Measurements from ENCODE around the gene LPP. TPM values are rescaled to one million over a fixed set of nuclear protein-coding genes. Genes with fewer than 3 reads are reported as not detected.
A peak's percentile ranks its signal among the peaks of the same experiment; 100 is the strongest.

Gene LPP
- total RNA-seq, 1 experiment from 2014 or later, result 12.6 TPM

DNA sequence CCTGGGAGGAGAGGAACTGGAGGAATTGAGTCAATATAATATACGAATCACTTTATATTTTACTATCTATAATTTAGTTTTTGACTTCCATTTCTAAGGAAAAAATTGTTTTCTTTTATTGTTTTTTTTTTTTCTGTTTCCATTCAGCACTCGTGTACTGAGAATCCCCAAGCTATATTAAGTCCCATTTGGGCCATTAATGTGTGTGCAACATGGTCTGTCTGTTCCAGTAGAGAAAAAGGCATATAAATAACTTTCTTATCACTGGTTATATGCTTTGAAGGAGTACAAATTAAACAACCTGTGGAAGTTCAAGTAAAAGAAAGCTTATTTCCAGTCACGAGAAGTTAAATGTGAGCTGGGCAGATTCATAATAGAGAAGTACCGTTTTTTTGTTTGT lies 518.9 kb downstream of the LPP start:
- in situ Hi-C loops (cut with HindIII; ENCODE audit: low sequenced_read_pairs), result no loop called here
- no peak for DNase-seq (ENCODE audit: low spot score)

DNA sequence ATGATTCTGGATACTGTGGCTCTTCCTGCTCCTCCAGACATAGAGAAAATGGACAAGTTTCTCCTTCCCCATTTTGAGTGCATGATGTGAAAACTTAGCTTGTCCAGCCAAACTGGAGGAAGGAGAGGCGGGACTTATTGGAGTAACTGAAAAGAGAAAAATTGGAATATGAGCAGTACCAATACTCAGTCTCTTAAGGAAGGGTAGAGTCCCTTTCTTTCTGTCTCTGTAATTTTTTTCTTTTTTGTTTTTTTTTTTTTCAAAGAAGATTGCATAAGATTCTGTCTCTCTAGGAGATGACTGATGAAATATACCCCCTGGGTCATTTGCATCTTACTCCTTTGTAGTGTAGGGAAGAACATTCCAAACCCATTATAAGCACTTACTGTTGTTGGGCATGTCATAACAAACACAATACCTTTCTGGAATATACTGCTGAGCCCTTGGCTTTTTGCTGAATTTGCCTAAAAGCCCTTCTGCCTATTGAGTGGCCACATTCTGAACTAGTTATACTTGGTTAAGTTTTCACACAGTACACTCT lies 519.8 kb downstream of the LPP start:
- no peak for DNase-seq (ENCODE audit: low spot score)
- in situ Hi-C loops (cut with HindIII; ENCODE audit: low sequenced_read_pairs), result no loop called here

DNA sequence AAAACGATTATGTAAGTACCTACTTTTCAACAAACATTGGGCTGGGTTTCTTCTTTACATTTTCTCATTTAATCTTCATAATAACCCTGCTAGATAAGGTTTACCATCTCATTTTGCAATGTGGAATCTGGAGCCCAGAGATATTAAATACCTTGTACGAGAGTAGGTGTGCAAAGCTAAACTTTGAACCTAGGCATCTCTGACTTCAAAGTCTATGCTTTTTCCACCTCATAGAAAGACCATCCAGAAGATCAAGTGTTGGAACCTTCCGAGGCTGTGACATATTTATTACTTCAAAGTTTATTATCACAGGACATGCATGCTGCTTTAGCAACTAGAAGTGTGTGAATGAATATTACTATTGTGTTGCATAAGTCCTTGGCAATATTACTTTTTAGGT lies 520.6 kb downstream of the LPP start:
- DNase-seq (ENCODE audit: low spot score), result no peak
- in situ Hi-C loops (cut with HindIII; ENCODE audit: low sequenced_read_pairs), result no loop called here

DNA sequence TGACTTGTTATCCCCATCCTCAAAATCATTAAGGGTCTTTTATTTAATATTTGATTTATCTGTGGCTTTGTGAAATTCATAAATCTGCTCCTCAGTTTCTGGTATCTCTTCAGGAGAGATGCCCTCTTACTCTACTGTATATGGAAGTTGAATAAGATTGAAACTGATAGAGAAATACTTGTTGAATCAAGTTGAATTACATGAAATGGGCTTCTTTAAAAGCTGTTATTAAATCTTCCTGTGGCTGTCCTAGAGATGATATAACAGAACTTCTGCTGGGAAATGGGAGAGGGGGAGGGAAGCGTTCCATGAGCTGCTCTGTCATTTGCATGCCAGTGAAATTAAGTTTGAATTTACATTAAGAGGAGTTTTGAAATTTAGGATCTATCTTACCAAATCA lies 523.4 kb downstream of the LPP start:
- DNase-seq (ENCODE audit: low spot score), result no peak
- in situ Hi-C loops (cut with HindIII; ENCODE audit: low sequenced_read_pairs), result no loop called here

DNA sequence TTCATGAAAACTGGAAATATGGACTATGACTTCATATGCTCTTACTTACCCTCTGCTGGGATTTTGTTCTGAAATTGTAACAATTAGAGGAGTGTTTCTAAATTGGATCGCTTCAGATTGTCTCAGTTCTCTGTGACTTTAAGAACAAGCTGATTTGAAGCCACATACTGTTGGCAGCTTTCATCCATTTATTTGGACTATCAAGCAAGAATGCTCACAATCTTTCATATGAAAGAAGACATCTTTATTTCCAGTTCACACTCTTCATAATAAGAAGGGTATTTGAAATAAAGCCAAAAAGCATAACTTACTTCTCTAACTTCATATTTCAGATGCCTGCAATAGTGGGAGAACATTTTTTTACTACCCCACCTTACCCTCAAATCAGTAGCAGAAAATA lies 526.2 kb downstream of the LPP start:
- in situ Hi-C loops (cut with HindIII; ENCODE audit: low sequenced_read_pairs), result no loop called here
- DNase-seq (ENCODE audit: low spot score), result no peak

DNA sequence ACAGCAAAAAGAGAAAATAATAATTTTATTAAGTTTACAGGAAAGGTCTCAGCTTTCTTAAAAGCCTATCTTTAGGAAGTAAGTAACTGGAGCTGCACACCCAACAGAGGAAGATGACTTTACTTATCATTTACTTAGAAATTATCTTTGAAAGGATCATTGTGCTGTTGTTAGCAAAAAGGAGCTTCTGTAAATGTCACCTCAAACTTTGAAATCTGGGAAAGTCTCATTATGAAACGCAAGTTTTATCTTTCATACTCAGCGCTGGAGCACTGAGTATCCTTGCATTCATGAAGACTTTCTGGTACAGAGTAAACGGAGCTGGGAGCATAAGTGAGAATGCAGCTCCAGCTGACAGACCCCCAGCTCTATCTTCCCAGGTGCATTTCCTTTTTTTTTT lies 526.6 kb downstream of the LPP start:
- in situ Hi-C loops (cut with HindIII; ENCODE audit: low sequenced_read_pairs), result no loop called here
- DNase-seq (ENCODE audit: low spot score), result no peak

DNA sequence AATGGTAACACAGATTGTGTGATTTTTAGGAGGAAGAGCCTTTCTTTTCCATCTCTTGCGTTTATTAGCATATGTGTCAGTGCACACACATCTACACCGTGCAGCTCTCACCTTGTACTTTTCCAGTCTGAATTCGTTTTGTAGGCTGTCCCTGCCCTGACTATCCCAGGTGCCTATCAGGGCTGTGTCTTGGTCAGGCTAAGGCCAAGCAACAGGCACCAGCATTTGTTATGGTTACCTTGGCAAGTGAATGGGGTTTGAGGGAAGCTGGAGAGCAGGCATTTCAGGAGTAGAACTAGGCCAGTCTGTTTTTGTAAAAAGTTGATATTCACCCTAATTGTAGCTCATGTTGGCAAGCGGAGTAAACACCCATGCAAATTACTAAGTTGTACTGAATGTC lies 528.4 kb downstream of the LPP start:
- in situ Hi-C loops (cut with HindIII; ENCODE audit: low sequenced_read_pairs), result no loop called here
- DNase-seq (ENCODE audit: low spot score), result peak; percentile 30

DNA sequence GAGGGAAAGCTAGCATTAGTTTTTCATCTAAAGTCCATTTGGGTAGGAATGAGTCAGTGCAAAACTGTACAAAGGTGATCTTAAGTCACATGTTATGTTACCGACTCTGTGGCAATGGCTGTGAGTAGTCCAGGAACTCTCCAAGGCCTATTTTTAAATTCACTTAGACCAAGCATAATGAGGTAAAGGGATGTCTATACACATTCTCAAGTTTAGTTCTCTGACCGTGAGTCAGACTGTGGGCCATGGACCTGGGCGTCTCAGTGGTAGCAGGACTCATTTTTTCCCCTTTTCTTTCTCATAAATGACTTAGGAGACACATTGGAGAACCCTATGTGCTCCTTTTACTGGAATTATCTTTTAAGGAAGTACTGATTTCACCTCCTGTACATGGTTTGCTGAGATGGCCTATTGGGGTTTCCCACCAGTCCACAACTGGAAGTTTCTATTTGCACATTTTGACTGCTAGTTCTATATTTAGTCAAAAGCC lies 529.1 kb downstream of the LPP start:
- in situ Hi-C loops (cut with HindIII; ENCODE audit: low sequenced_read_pairs), result no loop called here
- no peak for DNase-seq (ENCODE audit: low spot score)

DNA sequence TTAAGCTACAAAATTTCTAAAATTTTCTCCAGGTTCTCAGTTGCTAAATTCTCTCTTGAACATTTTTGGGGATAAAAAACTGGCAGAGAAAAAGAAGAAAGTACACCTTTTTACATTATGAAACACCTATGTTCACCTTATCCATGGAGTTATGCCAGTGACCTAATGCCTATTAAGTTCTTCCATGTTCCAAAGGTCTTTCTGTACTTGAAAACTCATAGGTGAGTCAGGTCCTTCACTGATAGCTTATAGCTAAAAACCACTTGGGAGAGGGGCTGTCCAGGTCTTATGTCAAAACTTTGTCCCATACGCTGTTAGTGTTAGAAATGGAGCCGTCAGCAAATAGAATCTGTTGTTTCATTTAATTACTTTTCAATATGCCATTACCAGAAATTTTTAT lies 530.3 kb downstream of the LPP start:
- no peak for DNase-seq (ENCODE audit: low spot score)
- in situ Hi-C loops (cut with HindIII; ENCODE audit: low sequenced_read_pairs), result no loop called here

DNA sequence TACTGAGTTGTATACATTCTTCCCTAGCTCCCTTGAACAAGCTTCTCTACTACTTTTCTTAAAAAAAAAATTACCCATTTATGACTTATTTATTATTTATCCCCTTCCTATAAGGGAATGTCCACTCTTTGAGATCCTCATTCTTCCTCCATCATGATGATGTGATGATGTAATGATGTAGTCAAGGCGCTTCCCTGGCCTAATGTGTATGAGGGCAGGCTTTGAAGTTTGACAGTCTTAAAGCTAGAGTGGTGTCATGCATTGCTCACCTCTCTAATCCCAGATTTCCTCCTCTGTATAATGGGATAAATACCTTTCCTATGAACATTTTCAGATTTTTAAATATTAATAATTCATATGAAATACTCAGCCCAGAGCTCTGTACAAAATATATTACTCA lies 531.8 kb downstream of the LPP start:
- in situ Hi-C loops (cut with HindIII; ENCODE audit: low sequenced_read_pairs), result no loop called here
- DNase-seq (ENCODE audit: low spot score), result no peak

DNA sequence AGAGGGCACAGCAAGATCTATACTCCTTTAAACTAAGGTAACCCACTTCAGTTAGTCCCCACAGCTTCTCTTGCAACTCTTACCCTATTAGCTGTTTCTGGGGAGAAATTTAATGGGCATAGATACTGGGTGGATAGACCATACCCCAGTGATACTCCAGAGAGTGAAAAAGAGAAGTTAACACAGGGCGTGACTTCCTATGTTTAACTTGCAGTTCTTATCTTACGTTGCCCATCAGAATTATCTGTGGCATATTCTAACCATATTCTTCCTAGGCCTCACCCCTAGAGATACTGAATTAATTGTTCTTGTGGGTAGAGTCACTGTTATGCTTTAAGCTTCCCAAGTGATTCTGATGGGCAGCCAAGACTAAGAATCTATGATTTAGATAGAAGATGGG lies 532.4 kb downstream of the LPP start:
- in situ Hi-C loops (cut with HindIII; ENCODE audit: low sequenced_read_pairs), result no loop called here

DNA sequence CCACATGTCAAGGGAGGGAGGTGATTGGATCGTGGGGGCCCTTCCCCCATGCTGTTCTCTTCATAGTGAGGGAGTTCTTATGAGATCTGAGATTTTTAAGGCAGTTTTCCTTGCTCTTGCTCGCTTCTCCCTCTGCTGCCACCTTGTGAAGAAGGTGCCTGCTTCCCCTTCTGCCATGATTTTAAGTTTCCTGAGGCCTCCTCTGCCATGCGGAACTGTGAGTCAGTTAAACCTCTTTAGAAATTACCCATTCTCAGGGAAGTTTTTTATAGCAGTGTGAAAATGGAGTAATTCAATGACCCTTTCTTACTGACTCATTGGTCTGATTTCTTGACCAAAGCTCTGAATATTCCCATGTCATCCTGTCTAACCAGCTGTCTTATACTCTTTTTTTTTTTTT lies 533.4 kb downstream of the LPP start:
- DNase-seq (ENCODE audit: low spot score), result no peak

More for the DNA sequence above, 532.4 kb downstream of the LPP start:
- no peak for DNase-seq (ENCODE audit: low spot score)

DNA sequence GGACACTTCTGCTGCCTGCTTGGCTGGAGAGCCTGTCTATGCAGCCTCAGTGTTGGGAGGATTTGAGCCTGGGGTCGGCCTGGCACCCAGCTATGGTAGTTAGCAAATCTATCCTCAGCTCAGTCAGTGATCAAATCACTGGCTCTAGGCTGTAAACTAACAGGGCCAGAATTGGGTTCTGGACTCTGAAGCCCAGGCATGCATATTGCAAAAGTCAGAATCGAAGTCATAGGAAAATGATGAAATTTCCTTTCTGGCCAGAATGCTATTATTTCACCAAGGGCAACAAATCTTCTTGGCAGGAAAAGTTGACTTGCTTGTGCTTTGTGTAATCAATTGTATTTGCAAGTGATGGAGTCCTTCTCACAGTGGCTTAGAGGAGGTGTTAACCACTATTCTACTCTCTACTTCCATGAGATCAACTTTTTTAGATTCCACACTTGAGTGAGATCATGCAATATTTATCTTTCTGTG lies 535.2 kb downstream of the LPP start:
- in situ Hi-C loops (cut with HindIII; ENCODE audit: low sequenced_read_pairs), result no loop called here
- no peak for DNase-seq (ENCODE audit: low spot score)

More for the DNA sequence above, 533.4 kb downstream of the LPP start:
- in situ Hi-C loops (cut with HindIII; ENCODE audit: low sequenced_read_pairs), result no loop called here

DNA sequence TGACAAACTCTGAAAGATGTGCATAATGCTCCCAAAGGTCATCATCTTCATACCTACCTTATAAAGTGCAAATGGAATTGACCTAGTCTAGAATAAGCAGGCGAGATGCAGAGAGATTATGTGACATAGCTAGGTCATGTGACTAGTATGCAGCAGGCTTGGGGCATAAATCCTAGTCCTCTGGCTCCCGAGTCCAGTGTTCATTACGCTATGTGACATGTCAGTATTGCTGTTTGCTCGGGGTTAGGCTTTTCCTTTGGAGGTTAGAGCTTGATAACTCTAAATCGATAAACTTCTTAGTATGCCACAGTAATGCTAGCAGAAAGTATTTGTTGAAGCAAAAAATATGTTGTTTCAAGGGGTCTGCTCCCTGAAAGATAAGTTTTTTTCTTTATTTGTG lies 536.1 kb downstream of the LPP start:
- no peak for DNase-seq (ENCODE audit: low spot score)
- in situ Hi-C loops (cut with HindIII; ENCODE audit: low sequenced_read_pairs), result no loop called here

DNA sequence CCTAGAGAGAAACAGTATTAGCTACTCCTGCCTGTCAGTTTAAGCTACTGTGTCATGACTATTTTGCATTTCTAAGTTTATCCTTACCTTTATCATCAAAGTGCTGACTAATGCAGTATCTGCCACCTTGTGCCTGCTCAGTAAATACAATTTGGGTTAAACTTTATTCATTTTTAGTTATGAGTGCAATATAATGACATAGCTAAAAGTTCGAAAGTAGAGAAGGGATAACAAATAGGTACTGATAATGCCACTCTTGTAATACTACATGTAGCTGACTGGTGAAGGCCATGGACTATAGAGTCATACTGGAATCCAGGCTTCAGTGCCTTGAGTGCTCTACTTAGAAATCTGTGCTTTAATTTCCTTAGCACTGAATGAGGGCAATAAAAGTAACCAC lies 537.0 kb downstream of the LPP start:
- no peak for DNase-seq (ENCODE audit: low spot score)
- in situ Hi-C loops (cut with HindIII; ENCODE audit: low sequenced_read_pairs), result no loop called here

DNA sequence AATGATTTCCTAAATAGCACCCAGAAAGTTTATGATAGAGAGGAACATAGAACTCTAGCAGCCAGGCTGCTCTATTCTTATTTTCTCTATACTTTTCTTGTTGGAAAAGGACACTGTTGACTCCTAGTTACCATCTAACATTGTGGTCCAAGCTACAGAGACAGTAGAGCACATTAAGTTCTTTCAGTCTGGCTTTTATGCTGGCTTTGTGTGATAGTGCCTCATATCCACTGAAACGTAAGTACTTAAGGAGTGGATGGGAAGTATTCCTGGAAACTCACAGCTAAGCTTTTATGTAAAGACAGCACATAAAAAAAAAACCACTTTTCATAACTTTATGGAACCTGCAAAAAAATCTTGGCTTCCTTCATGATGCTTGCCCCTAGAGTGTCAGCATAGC lies 537.7 kb downstream of the LPP start:
- in situ Hi-C loops (cut with HindIII; ENCODE audit: low sequenced_read_pairs), result no loop called here
- DNase-seq (ENCODE audit: low spot score), result no peak

DNA sequence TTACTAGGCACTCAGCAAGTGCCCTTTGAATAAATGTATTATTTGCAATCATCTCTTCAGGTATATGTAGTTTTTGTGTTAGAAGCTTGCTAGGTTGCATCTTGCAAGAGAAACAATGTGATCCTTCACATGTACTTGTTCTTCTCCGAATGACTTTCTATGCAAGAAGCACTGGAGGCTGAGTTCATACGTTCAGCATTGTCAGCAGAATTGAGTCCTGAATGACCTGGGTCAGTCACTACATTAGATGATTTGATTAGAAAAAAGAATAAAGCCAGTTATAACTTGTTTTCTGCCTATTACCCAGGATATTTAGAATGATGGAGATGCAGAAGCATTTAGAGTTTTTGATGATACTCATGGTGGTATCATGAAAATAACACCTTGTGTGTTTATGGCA lies 538.7 kb downstream of the LPP start:
- DNase-seq (ENCODE audit: low spot score), result no peak

DNA sequence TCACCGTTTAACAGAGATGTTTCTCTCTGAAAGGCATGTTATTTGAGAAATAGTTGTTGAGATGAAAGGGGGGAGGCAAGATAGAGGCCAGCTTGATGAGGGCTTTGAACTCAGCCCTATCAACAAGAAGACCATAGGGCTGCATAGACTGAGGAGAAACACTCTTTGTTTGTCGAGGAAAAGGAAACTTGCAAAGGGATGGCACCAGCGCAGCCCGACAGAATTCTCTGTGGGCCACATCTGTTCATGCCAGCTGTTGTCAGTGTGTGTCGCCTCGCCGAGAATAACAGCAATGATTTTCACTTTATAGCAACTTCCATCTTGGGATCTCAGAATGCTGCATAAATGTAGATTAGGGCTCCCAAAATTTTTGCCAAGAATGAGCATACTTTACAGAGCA lies 539.5 kb downstream of the LPP start:
- no peak for DNase-seq (ENCODE audit: low spot score)
- in situ Hi-C loops (cut with HindIII; ENCODE audit: low sequenced_read_pairs), result no loop called here

More for the DNA sequence above, 538.7 kb downstream of the LPP start:
- in situ Hi-C loops (cut with HindIII; ENCODE audit: low sequenced_read_pairs), result no loop called here

DNA sequence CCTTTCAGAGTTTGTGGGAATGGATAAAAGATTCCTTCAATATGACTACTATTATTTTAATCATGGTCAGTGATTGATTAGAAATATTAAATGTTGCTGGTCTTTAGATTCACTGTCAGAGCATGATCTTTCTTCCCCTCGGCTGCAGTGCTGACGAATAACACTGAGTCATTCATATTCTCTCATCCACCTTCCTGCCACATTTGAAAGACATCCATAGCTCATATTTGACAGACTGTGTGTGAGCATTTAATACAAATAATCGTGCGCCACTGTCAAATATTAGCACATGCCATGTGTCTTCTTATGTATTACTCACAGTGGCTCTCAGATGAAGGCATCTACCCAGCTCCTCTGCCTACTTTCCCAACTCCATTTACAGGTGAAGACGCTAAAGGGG lies 541.3 kb downstream of the LPP start:
- DNase-seq (ENCODE audit: low spot score), result no peak
- in situ Hi-C loops (cut with HindIII; ENCODE audit: low sequenced_read_pairs), result no loop called here

DNA sequence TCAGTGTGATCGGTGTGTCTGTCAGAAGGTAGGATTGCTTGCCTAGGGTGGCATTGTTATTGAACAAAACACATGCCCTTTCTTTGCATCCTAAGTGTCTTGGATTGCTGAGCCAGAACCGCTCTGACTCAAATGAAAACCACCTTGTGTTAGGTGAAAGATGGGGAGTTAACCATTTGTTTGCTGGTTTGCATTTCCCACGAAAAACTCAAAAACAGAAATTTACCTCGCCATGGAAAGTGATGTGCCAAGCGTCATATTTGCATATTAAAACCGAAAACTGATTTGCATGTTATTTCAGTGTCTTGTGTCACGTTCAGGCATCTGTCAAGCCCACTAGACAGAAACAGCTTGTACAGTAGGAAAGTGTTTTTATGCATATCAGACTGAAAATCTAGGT lies 543.2 kb downstream of the LPP start:
- no peak for DNase-seq (ENCODE audit: low spot score)
- in situ Hi-C loops (cut with HindIII; ENCODE audit: low sequenced_read_pairs), result no loop called here

DNA sequence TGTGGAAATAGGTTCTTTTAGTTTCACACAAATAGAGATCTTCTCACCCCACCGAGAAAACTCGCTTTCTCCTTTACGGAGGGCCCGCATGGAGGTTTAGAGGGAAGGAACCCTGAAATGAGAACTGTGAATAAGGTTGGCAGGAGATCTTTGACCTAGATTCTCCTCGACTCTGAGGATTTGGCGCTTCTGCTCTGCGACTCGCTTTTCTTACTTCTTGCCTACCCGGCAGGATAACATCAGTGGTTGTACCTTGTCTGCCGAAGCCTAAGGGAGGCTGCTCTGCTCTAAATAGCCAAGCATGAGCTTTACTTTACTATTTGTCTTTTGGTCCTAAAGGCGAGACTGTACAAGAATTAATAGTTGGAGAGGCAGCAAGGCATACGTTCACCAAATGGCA lies 544.5 kb downstream of the LPP start:
- peak; percentile 56 for DNase-seq (ENCODE audit: low spot score)
- in situ Hi-C loops (cut with HindIII; ENCODE audit: low sequenced_read_pairs), result no loop called here

DNA sequence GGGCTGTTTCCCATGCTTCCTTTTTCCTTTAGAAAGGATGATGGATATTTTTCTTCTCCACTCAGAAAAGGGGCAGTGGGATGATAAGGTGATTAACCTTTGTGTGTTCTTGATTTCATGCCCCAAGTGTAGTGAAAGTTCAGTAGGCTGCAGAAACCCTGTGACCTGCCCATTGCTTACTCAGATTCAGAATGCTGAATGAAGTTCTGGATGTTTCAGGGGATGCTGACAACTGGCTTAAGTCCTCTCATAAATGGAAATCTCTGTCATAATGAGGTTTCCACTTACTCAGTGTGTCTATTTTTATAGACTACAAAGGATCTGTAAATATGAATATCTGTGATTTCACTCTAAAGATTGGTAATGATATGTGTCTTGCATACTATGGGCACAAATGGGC lies 546.5 kb downstream of the LPP start:
- in situ Hi-C loops (cut with HindIII; ENCODE audit: low sequenced_read_pairs), result no loop called here

More for the DNA sequence above, 546.5 kb downstream of the LPP start:
- DNase-seq (ENCODE audit: low spot score), result no peak

Data from G401 (cell line).